Activated CD4-positive, alpha-beta memory T cell treated with anti-CD3 and anti-CD28 coated beads, Interleukin-2, amount 10 ng/mL, durations not matched to agents 7 days and 5 days (primary cell): ENCODE results near the gene KIF5A. TPM values are rescaled to one million over a fixed set of nuclear protein-coding genes. Genes with fewer than 3 reads are reported as not detected.
A peak's percentile ranks its signal among the peaks of the same experiment; 100 is the strongest.

Experiments
- CTCF ChIA-PET: fragments of 350-600 bp; sonication (Branson Sonifier 250); formaldehyde crosslinking; loops from one replicate; lab custom pipeline; 2021; ENCODE audit warnings: antibody characterized with exemption, inconsistent platforms; lab: Charles Lee
- POLR2A ChIA-PET: fragments of 350-600 bp; sonication (Branson Sonifier 250); formaldehyde crosslinking; loops from one replicate; lab custom pipeline; 2021; ENCODE audit warnings: antibody characterized with exemption; lab: Charles Lee
- DNase-seq: peaks from one replicate; pipeline ENCODE4 v3.0.0-alpha.2; 2020
- H3K27ac Mint-ChIP-seq: one replicate; pipeline ENCODE4 v1.8.0; 2021; ENCODE audit warnings: mild to moderate bottlenecking, mixed read lengths
- H3K27me3 Mint-ChIP-seq: one replicate; pipeline ENCODE4 v1.8.0; 2021; ENCODE audit warnings: mixed read lengths
- H3K36me3 Mint-ChIP-seq: one replicate; pipeline ENCODE4 v1.8.0; 2021; ENCODE audit warnings: low read depth, mixed read lengths
- H3K4me1 Mint-ChIP-seq: one replicate; pipeline ENCODE4 v1.8.0; 2021; ENCODE audit warnings: mixed read lengths
- H3K4me3 Mint-ChIP-seq: one replicate; pipeline ENCODE4 v1.8.0; 2021; ENCODE audit warnings: mild to moderate bottlenecking, mixed read lengths
- H3K9me3 Mint-ChIP-seq: one replicate; pipeline ENCODE4 v1.8.0; 2021; ENCODE audit warnings: mixed read lengths
- total RNA-seq, 2 experiments: library from RNA; stranded (reverse); gene quantifications; one replicate each; pipeline ENCODE4 v1.2.3, GENCODE V29; 2021

Gene KIF5A
- total RNA-seq, 2 experiments from 2014 or later = 0.93 to 1.0 TPM

- POLR2A ChIA-PET = interaction anchor here (1.6 kb wide), 1 partner anchor 110 kb away, joined by 4 read pairs; the partner anchor contains the start of gene DDIT3
- Mint-ChIP-seq H3K9me3 (no peaks in the 10 kb centered on the region), H3K27me3 (peaks cover 78% of the 10 kb centered on the region), H3K27ac (no peak overlapping the region), H3K4me1 (peaks cover 14% of the 10 kb centered on the region), H3K36me3 (no peaks in the 10 kb centered on the region), H3K4me3 (no peak overlapping the region)
- CTCF ChIA-PET = interaction anchor here (1.2 to 5.3 kb wide), 3 partner anchors 10 to 63 kb away, joined by 4 to 47 read pairs (median 14); no protein-coding TSS in a partner anchor
- DNase-seq = peak; percentile 14
Observed at GRCh38 chr12:57629897-57630471, 80.1 kb downstream of the KIF5A start.

- peaks cover 14% of the 10 kb centered on the region for H3K4me1 Mint-ChIP-seq
- H3K27ac Mint-ChIP-seq = no peak overlapping the region
- no peaks in the 10 kb centered on the region for H3K36me3 Mint-ChIP-seq
- ChIA-PET CTCF (interaction anchor here (0.7 to 5.3 kb wide), 4 partner anchors 11 to 62 kb away, joined by 3 to 47 read pairs (median 9); no protein-coding TSS in a partner anchor), POLR2A (interaction anchor here (1.6 kb wide), 1 partner anchor 111 kb away, joined by 4 read pairs; the partner anchor contains the start of gene DDIT3)
- peak; percentile 13 for DNase-seq
- peaks cover 70% of the 10 kb centered on the region for H3K27me3 Mint-ChIP-seq
- H3K9me3 Mint-ChIP-seq = no peaks in the 10 kb centered on the region
- no peak overlapping the region for H3K4me3 Mint-ChIP-seq
Observed at GRCh38 chr12:57630891-57631433, 81.1 kb downstream of the KIF5A start.

DNA sequence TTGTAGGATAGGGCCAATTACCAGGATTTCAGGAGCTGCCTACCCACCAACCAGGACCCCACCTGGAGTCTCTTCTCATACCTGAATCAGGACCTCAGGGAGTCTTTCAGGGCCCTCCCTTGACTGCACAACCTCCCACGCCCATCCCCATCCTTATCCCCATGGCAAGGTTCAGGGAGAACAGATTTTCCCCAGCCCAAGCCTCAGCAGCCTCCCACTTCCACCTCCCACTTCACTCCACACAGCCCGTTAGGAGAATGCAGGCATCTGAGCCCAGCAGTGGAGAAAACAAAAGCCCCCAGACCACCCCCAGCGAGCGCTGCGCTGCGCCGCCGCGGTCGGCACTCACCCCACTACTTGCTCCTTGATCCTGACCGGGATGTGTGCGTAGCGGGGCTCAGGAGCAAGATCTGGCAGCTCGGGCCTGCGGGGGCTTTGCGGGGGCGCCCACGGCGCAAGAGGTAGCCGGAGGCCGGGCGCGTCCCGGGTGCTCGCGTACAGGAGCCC, 81.8 kb downstream of the KIF5A start:
- Mint-ChIP-seq H3K36me3 (no peaks in the 10 kb centered on the region), H3K27ac (no peak overlapping the region), H3K4me3 (peak overlapping the region; percentile 63), H3K4me1 (peaks cover 14% of the 10 kb centered on the region), H3K9me3 (no peaks in the 10 kb centered on the region), H3K27me3 (peaks cover 64% of the 10 kb centered on the region)
- CTCF ChIA-PET = interaction anchor here (3.1 to 5.3 kb wide), 2 partner anchors 12 to 48 kb away, joined by 14 to 47 read pairs; no protein-coding TSS in a partner anchor
- DNase-seq = no peak
- POLR2A ChIA-PET = interaction anchor here (1.6 kb wide), 1 partner anchor 112 kb away, joined by 4 read pairs; the partner anchor contains the start of gene DDIT3

GRCh38 chr12:57632073-57632957, 82.5 kb downstream of the KIF5A start:
- H3K36me3 Mint-ChIP-seq = no peaks in the 10 kb centered on the region
- peaks cover 14% of the 10 kb centered on the region for H3K4me1 Mint-ChIP-seq
- DNase-seq = peak; percentile 25
- ChIA-PET CTCF (interaction anchor here (0.6 to 5.3 kb wide), 11 partner anchors 11 to 173 kb away, joined by 3 to 47 read pairs (median 5); partner anchors contain the start of gene OS9), POLR2A (interaction anchor here (0.6 kb wide), 1 partner anchor 62 kb away, joined by 3 read pairs; the partner anchor contains the start of gene OS9)
- peak overlapping the region; percentile 63 for H3K4me3 Mint-ChIP-seq
- H3K9me3 Mint-ChIP-seq = no peaks in the 10 kb centered on the region
- H3K27me3 Mint-ChIP-seq = peaks cover 58% of the 10 kb centered on the region
- no peak overlapping the region for H3K27ac Mint-ChIP-seq

DNA sequence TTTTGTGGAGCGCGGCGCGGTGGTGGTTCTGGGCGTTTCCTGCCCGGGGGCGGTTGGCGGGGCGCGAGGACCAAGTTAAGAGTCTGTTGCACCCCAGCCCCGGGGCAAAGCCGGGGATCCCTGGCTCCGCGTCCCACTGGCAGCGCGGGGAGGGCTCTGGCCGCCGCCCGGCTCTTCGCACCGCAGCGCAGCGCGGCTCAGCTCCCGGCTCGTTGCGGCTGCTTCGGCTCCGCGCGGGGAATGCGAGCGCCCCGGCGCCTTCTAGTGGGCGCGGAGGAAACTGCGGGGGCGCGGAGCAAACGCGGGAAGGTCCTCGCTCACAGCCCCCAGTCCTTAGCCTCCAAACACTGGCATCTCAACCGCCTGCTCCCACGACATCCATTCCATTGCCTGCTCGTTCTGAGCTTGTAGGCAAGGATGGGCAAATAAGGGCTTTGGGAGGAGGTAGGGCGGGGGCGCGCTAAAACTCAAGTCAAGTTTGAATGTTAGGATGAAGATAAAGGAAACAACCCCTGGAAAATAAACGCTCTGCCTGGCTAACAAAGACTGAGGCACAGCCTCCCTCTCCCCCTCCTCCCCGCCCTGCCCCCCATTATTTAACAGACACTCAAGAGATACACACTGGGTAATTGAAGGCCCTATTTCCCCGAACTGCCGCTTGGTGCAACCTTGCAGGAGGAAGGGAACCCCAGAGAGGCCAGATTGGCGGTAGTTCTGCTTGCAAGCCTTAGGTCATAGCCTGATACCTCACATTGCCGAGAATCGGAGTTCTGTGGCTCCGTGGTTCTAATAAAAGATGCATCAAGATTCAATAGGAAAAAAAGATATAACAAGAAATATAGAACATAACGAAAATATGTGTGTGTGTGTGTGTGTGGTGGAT, 83.4 kb downstream of the KIF5A start, which contains the start of gene B4GALNT1:
B4GALNT1 (minus strand) TSS at position 244 of the 883 bp plus-strand sequence. CDS start 1,069 bp downstream, outside the sequence.
- ChIA-PET CTCF (interaction anchor here (0.6 to 5.3 kb wide), 10 partner anchors 10 to 174 kb away, joined by 3 to 47 read pairs (median 5); partner anchors contain the start of gene OS9), POLR2A (interaction anchor here (0.6 kb wide), 1 partner anchor 61 kb away, joined by 3 read pairs; the partner anchor contains the start of gene OS9)
- Mint-ChIP-seq H3K27me3 (peaks cover 56% of the 10 kb centered on the region), H3K9me3 (no peaks in the 10 kb centered on the region), H3K36me3 (no peaks in the 10 kb centered on the region), H3K4me1 (peaks cover 13% of the 10 kb centered on the region), H3K4me3 (peak within 1 kb of the TSS; percentile 63), H3K27ac (no peak within 1 kb of the TSS)
- DNase-seq = peak; percentile 71

Other genes with a start within 250 kb of the KIF5A start
- 10 to 100 TPM; 70.2 to 71.5 TPM for gene R3HDM2, start 119.0 kb upstream of the KIF5A start, total RNA-seq
- gene INHBC, start 115.3 kb upstream of the KIF5A start, total RNA-seq = not detected
- gene INHBE, start 94.7 kb upstream of the KIF5A start, total RNA-seq = under 1 TPM in 1 of 2 experiments, not detected in 1; 0.08 TPM
- under 1 TPM; 0.30 to 0.48 TPM for gene GLI1, start 90.3 kb upstream of the KIF5A start, total RNA-seq
- gene ARHGAP9, start 70.2 kb upstream of the KIF5A start, total RNA-seq = 100 to 1,000 TPM; 171 to 188 TPM
- 100 to 1,000 TPM; 262 to 282 TPM for gene MARS1, start 62.0 kb upstream of the KIF5A start, total RNA-seq
- gene DDIT3, start 29.5 kb upstream of the KIF5A start, total RNA-seq = 10 to 100 TPM; 19.1 to 22.7 TPM
- gene MBD6, start 27.2 kb upstream of the KIF5A start, total RNA-seq = 10 to 100 TPM; 71.7 to 73.4 TPM
- gene DCTN2, start 2.9 kb upstream of the KIF5A start, total RNA-seq = 10 to 100 TPM; 80.9 to 85.1 TPM
- gene PIP4K2C, start 41.1 kb downstream of the KIF5A start, total RNA-seq = 10 to 100 TPM; 21.6 to 21.9 TPM
- 10 to 100 TPM; 19.3 to 21.8 TPM for gene DTX3, start 54.8 kb downstream of the KIF5A start, total RNA-seq
- gene ARHGEF25, start 61.4 kb downstream of the KIF5A start, total RNA-seq = under 1 TPM; 0.55 to 0.93 TPM
- 1 to 10 TPM; 1.4 to 1.8 TPM for gene B4GALNT1, start 83.2 kb downstream of the KIF5A start, total RNA-seq
- gene OS9, start 144.1 kb downstream of the KIF5A start, total RNA-seq = 100 to 1,000 TPM; 146 to 152 TPM
- gene AGAP2, start 188.7 kb downstream of the KIF5A start, total RNA-seq = 10 to 100 TPM; 84.5 to 85.1 TPM
- gene TSPAN31, start 195.0 kb downstream of the KIF5A start, total RNA-seq = 10 to 100 TPM; 21.8 to 23.0 TPM
- 10 to 100 TPM; 87.7 to 88.6 TPM for gene CDK4, start 202.3 kb downstream of the KIF5A start, total RNA-seq
- 10 to 100 TPM; 29.2 to 31.4 TPM for gene MARCHF9, start 205.1 kb downstream of the KIF5A start, total RNA-seq
- gene CYP27B1, start 217.0 kb downstream of the KIF5A start, total RNA-seq = 1 to 10 TPM; 3.3 to 4.3 TPM
- 10 to 100 TPM; 12.5 to 13.8 TPM for gene METTL1, start 222.1 kb downstream of the KIF5A start, total RNA-seq
- 1 to 10 TPM; 4.2 to 4.7 TPM for gene EEF1AKMT3, start 222.6 kb downstream of the KIF5A start, total RNA-seq
- gene TSFM, start 232.7 kb downstream of the KIF5A start, total RNA-seq = 10 to 100 TPM; 28.9 to 31.5 TPM